SK-N-SH (cell line): ENCODE measurements around the gene RAB17.

ENCODE experiments used
- CHD2 ChIP-seq: fragments of 150-350 bp; IDR thresholded peaks from 2 replicates; pipeline ENCODE4 v1.6.1; 2018; ENCODE audit warnings: low read length; ENCODE audit not compliant: partially characterized antibody
- CTCF ChIP-seq: fragments of 200-600 bp; sonication (generic); IDR thresholded peaks from 2 replicates; pipeline ENCODE4 v1.6.1; 2017; ENCODE audit warnings: antibody characterized with exemption, mild to moderate bottlenecking, moderate library complexity
- GABPA ChIP-seq: IDR thresholded peaks from 2 replicates; pipeline ENCODE4 v1.4.0; 2012; ENCODE audit warnings: low read depth, mild to moderate bottlenecking
- GATA2 ChIP-seq: sonication (generic); formaldehyde crosslinking; IDR thresholded peaks from 2 replicates; pipeline ENCODE4 v1.5.0; 2020; ENCODE audit warnings: mild to moderate bottlenecking, missing genetic modification reagents
- JUND ChIP-seq: IDR thresholded peaks from 2 replicates; pipeline ENCODE4 v1.4.0; 2012
- MXI1 ChIP-seq: IDR thresholded peaks from 2 replicates; pipeline ENCODE4 v1.6.1; 2012; ENCODE audit warnings: mild to moderate bottlenecking, low read depth, low read length, improper control_type of control experiment
- PBX3 ChIP-seq: IDR thresholded peaks from 2 replicates; pipeline ENCODE4; 2012
- POLR2AphosphoS5 ChIP-seq: IDR thresholded peaks from 2 replicates; pipeline ENCODE4 v1.6.1; 2012; ENCODE audit warnings: low read depth, low read length
- RCOR1 ChIP-seq: fragments of 150-350 bp; IDR thresholded peaks from 2 replicates; pipeline ENCODE4 v1.6.1; 2017; ENCODE audit warnings: antibody characterized with exemption, low read length
- REST ChIP-seq: IDR thresholded peaks from 2 replicates; pipeline ENCODE4 v1.6.1; 2012; ENCODE audit warnings: mild to moderate bottlenecking, low read depth, low read length, moderate library complexity
- SIN3A ChIP-seq: IDR thresholded peaks from 2 replicates; pipeline ENCODE4 v1.6.1; 2012; ENCODE audit warnings: low read depth, mild to moderate bottlenecking, low read length, moderate library complexity, borderline replicate concordance
- USF1 ChIP-seq: IDR thresholded peaks from 2 replicates; pipeline ENCODE4 v1.4.0; 2012; ENCODE audit warnings: low read depth, borderline replicate concordance
- YY1 ChIP-seq: IDR thresholded peaks from 2 replicates; pipeline ENCODE4 v1.4.0; 2012; ENCODE audit warnings: low read depth, mild to moderate bottlenecking
- ZBTB33 ChIP-seq: IDR thresholded peaks from 2 replicates; pipeline ENCODE4 v1.4.0; 2012; ENCODE audit warnings: low read depth, borderline replicate concordance

- TF ChIP-seq REST (no peak), MXI1 (no peak), CTCF (no peak), CHD2 (no peak), POLR2AphosphoS5 (no peak), YY1 (no peak), GATA2 (CRISPR knock-in tag) (no peak), PBX3 (no peak), RCOR1 (no peak), JUND (no peak), USF1 (no peak), GABPA (no peak), SIN3A (no peak), ZBTB33 (no peak)
Measured at GRCh38 chr2:237572742-237573101, 17.8 kb downstream of the RAB17 start.
